Endodermal cell (in vitro differentiated cells): ENCODE results near the gene GALNT18. TPM values are rescaled to one million over a fixed set of nuclear protein-coding genes. Genes with fewer than 3 reads are reported as not detected.

Source experiments
- DNase-seq: peaks from one replicate; pipeline ENCODE4 v3.0.0-alpha.2; 2017
- H3K27ac ChIP-seq: 2 replicates; pipeline ENCODE4 v1.5.1; 2013; ENCODE audit warnings: mild to moderate bottlenecking, low read depth, low read length, moderate library complexity
- H3K27me3 ChIP-seq: 2 replicates; pipeline ENCODE4 v1.6.1; 2013; ENCODE audit warnings: mild to moderate bottlenecking, low read length, moderate library complexity; ENCODE audit not compliant: insufficient read depth, control insufficient read depth, poor library complexity, severe bottlenecking
- H3K36me3 ChIP-seq: 2 replicates; pipeline ENCODE4 v1.7.0; 2013; ENCODE audit warnings: mild to moderate bottlenecking, low read length, moderate library complexity; ENCODE audit not compliant: control insufficient read depth, insufficient read depth
- H3K4me1 ChIP-seq: one replicate; pipeline ENCODE4 v1.7.0; 2013; ENCODE audit warnings: low read length; ENCODE audit not compliant: control insufficient read depth, insufficient read depth
- H3K4me3 ChIP-seq: 2 replicates; pipeline ENCODE4 v1.5.1; 2013; ENCODE audit warnings: mild to moderate bottlenecking, low read length, moderate library complexity
- H3K9ac ChIP-seq: 2 replicates; pipeline ENCODE4 v1.6.1; 2013; ENCODE audit warnings: mild to moderate bottlenecking, low read length, moderate library complexity; ENCODE audit not compliant: poor library complexity, severe bottlenecking; ENCODE audit errors: extremely low read depth
- H3K9me3 ChIP-seq: 2 replicates; pipeline ENCODE4 v1.6.1; 2013; ENCODE audit warnings: mild to moderate bottlenecking, low read length, moderate library complexity; ENCODE audit not compliant: control insufficient read depth
- H3K27ac Mint-ChIP-seq: 2 replicates; pipeline ENCODE4 v1.8.0; 2020; ENCODE audit warnings: mixed read lengths
- H3K27me3 Mint-ChIP-seq: 2 replicates; pipeline ENCODE4 v1.8.0; 2021; ENCODE audit warnings: mild to moderate bottlenecking, mixed read lengths; ENCODE audit not compliant: insufficient read depth
- H3K36me3 Mint-ChIP-seq: 2 replicates; pipeline ENCODE4 v1.8.0; 2020; ENCODE audit warnings: low read depth, mixed read lengths
- H3K4me1 Mint-ChIP-seq: 2 replicates; pipeline ENCODE4 v1.8.0; 2020; ENCODE audit warnings: mixed read lengths
- H3K4me3 Mint-ChIP-seq: 2 replicates; pipeline ENCODE4 v1.8.0; 2020; ENCODE audit warnings: mild to moderate bottlenecking, moderate library complexity, mixed read lengths
- H3K9me3 Mint-ChIP-seq: 2 replicates; pipeline ENCODE4 v1.8.0; 2020; ENCODE audit warnings: mild to moderate bottlenecking, mixed read lengths
- WGBS, 2 experiments: methylation state at CpG; one replicate each; pipeline versions ENCODE4 v1.1.5 to v1.1.7; 2013; ENCODE audit warnings: missing lambda C conversion rate in 2 of 2, mixed read lengths in 1 of 2; ENCODE audit not compliant: insufficient coverage in 1 of 2, insufficient read length in 1 of 2; 5-methylcytosine and 5-hydroxymethylcytosine counted together
- total RNA-seq, 2 donors: library from RNA; stranded (reverse); fragmentation: NEBNext Ultra II Directional in 1 of 2; extraction: Animal tissue kit (Norgen Biotek cat#: 25700) in 1 of 2; gene quantifications; 2 replicates in 1 of 2; 3 replicates in 1 of 2; pipeline ENCODE4 v1.2.1, GENCODE V29; 2021
- TF ChIP-seq, protein P1 (sequence below): fragments of 200-600 bp; sonication (generic); conservative IDR thresholded peaks from 2 replicates; pipeline ENCODE4 v1.5.0; 2021; ENCODE audit warnings: antibody characterized with exemption, mild to moderate bottlenecking

Gene GALNT18
- total RNA-seq, 2 donors from 2014 or later, result 5.1 to 9.9 TPM

DNA sequence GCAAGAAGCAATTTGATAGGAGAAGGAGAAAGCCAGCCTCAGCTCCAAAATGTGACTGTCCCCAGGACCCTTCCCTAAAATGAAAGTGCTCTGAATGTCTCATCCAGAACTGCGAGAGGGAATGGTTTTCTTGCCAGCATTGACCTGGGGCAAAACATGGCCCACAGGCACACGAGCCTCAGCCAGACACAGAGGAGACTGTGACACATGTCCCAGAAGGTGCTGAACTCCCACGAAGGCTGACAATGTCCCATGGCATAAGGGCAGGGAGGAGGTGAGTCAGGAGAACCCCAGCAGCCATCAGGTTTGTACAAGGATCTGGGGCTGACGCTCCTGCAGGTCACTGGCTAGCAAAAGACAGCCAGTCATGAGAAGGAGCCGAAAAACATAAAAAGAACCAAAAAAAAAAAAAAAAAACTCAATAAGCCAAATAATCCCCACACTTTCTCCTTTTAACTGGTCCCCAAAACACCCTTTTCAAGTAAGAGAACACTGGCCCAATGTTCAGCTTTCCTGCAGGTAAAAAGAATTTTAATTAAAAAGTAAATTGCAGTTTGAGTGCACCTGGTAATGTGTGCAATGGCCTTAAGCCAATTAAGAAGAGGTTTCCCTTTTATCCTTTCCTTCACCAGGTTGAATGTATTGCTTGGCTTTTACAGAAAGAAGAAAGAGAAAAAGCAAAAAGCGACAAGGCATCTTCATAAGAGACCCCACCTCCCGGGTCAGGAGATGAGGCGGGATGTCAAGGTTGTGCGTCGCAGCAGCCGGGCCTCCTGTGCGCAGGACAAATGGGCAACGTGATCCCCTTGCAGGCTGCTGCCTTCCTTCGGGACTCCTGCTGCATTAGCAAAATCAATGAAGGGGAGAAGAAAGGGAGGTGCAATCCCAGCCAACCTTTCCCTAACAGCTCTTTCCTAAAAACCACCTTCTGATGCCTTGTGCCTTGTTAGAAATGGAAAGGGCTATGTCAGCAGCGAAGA lies 43.6 kb downstream of the GALNT18 start:
- Mint-ChIP-seq H3K4me3 (no peak overlapping the region), H3K4me1 (peaks cover 6% of the 10 kb centered on the region), H3K9me3 (no peaks in the 10 kb centered on the region), H3K27ac (no peak overlapping the region), H3K27me3 (peaks cover 14% of the 10 kb centered on the region), H3K36me3 (no peaks in the 10 kb centered on the region)
- Histone ChIP-seq H3K4me1 (no peaks in the 10 kb centered on the region), H3K9ac (no peak overlapping the region), H3K4me3 (no peak overlapping the region), H3K9me3 (no peaks in the 10 kb centered on the region), H3K27me3 (no peaks in the 10 kb centered on the region), H3K36me3 (no peaks in the 10 kb centered on the region), H3K27ac (no peak overlapping the region)
- TF ChIP-seq, protein P1, sequence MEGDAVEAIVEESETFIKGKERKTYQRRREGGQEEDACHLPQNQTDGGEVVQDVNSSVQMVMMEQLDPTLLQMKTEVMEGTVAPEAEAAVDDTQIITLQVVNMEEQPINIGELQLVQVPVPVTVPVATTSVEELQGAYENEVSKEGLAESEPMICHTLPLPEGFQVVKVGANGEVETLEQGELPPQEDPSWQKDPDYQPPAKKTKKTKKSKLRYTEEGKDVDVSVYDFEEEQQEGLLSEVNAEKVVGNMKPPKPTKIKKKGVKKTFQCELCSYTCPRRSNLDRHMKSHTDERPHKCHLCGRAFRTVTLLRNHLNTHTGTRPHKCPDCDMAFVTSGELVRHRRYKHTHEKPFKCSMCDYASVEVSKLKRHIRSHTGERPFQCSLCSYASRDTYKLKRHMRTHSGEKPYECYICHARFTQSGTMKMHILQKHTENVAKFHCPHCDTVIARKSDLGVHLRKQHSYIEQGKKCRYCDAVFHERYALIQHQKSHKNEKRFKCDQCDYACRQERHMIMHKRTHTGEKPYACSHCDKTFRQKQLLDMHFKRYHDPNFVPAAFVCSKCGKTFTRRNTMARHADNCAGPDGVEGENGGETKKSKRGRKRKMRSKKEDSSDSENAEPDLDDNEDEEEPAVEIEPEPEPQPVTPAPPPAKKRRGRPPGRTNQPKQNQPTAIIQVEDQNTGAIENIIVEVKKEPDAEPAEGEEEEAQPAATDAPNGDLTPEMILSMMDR, result no peak
- WGBS, 2 experiments, result 88 to 90% methylated on average over 6 to 15 of the region's 15 CpGs
- peak; percentile 28 for DNase-seq

DNA sequence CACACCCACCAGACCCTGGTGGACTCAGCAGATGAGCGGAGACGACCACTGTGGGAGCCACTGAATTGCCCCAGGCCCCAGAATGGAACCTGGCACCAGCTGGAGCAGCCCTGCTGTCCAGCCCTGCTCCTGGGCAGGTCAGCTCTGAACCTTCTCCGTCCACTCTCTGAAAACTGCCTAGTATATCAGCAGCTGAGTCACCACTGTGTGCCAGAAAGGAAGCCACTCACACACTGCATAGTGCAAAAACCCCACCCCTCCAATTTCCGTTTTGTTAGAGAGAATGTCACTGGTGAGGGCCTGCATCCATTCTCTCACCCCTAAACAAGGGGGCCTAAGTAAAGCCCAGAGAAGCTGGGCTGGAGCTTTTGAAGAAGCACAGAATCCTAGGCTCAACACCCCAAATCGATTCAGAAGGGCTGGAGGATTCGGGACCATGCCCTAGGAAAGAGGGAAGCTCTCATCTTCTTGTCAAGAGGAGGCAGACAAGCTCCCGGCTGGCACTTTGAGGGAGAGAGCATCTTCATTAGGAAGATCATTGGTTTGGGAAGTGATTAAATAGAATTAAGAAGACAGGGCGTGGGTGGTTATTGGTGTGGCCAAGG lies 44.5 kb downstream of the GALNT18 start:
- peak; percentile 29 for DNase-seq
- H3K27me3 Mint-ChIP-seq, result peaks cover 15% of the 10 kb centered on the region
- no peak overlapping the region for H3K4me3 ChIP-seq
- H3K36me3 Mint-ChIP-seq, result no peaks in the 10 kb centered on the region
- H3K27me3 ChIP-seq, result no peaks in the 10 kb centered on the region
- TF ChIP-seq, protein P1, result no peak
- no peak overlapping the region for H3K4me3 Mint-ChIP-seq
- no peaks in the 10 kb centered on the region for H3K9me3 Mint-ChIP-seq
- no peaks in the 10 kb centered on the region for H3K4me1 ChIP-seq
- peaks cover 2% of the 10 kb centered on the region for H3K4me1 Mint-ChIP-seq
- no peak overlapping the region for H3K9ac ChIP-seq
- no peak overlapping the region for H3K27ac ChIP-seq
- H3K9me3 ChIP-seq, result no peaks in the 10 kb centered on the region
- 86 to 96% methylated on average over 3 to 8 of the region's 8 CpGs for WGBS, 2 experiments
- no peak overlapping the region for H3K27ac Mint-ChIP-seq
- H3K36me3 ChIP-seq, result no peaks in the 10 kb centered on the region

DNA sequence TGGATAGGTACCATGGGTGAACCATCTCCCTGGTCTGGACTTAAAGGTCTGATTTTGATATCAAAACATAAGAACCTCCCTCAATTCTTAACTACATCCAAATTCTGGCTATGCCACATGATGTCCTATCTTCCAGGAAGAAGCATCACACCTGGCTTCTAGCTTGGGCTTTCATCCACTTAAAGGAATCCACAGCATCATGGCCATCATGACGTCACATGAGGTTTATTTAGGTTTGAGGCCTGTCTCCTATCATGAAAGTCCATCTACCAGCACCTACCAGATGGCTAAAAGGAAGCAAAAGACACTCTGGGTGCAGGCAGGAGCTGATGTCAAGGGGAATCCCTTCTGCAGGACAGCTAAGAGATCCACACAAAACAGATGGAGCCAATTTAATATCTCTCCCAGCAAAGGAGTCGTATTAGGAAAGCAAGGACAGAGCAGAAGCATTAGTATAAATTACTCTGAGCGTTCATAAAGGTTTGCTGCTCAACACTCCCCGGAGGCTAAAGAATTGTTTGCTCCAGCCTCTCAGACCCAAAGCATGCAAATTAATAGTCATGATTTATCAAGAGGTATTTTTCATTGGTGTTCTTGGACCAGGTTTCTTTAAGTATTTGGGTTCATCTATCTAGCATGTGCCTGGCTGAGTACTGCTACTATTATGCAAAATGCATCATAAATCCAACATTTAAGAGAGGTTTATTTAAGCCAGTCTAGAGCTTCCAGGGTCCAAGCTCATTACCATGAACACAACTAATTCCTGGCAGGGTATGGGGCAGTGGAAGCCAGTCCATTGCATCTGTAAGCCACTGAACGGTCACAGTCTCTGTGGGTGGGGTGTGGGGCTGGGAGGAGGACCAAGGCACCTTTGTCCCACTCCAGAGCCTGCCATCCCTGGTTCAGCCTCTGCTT lies 47.2 kb downstream of the GALNT18 start:
- Histone ChIP-seq H3K4me3 (no peak overlapping the region), H3K9me3 (no peaks in the 10 kb centered on the region), H3K9ac (no peak overlapping the region), H3K36me3 (no peaks in the 10 kb centered on the region), H3K4me1 (no peaks in the 10 kb centered on the region), H3K27ac (no peak overlapping the region), H3K27me3 (no peaks in the 10 kb centered on the region)
- no peaks in the 10 kb centered on the region for H3K4me1 Mint-ChIP-seq
- H3K36me3 Mint-ChIP-seq, result no peaks in the 10 kb centered on the region
- H3K4me3 Mint-ChIP-seq, result no peak overlapping the region
- peaks cover 15% of the 10 kb centered on the region for H3K27me3 Mint-ChIP-seq
- TF ChIP-seq, protein P1, result no peak
- DNase-seq, result peak; percentile 15
- H3K27ac Mint-ChIP-seq, result no peak overlapping the region
- WGBS, 2 experiments, result 90 to 94% methylated on average over 3 to 5 of the region's 5 CpGs
- H3K9me3 Mint-ChIP-seq, result no peaks in the 10 kb centered on the region
